Fibroblast of villous mesenchyme (primary cell): ENCODE measurements around the gene ZNF69. TPM values are rescaled to one million over a fixed set of nuclear protein-coding genes. Genes with fewer than 3 reads are reported as not detected.
"Not testable (repeated sequence)": the region's sequence is repeated elsewhere in the genome, so short reads cannot be mapped to it uniquely, and the experiment has no call there.

Source experiments
- DNase-seq: peaks from one replicate; pipeline ENCODE4 v3.0.0-alpha.2; 2010; ENCODE audit warnings: low read depth
- H3K4me3 ChIP-seq: 2 replicates; pipeline ENCODE4 v1.5.1; 2011; ENCODE audit warnings: low read depth, mild to moderate bottlenecking, low read length
- total RNA-seq: library from RNA; depleted of rRNA; stranded (reverse); fragments of >200 nt; gene quantifications from 2 replicates; pipeline ENCODE4 v1.2.3, GENCODE V29; 2012
- TF ChIP-seq, protein P1 (sequence below): IDR thresholded peaks from 2 replicates; pipeline ENCODE4 v1.5.1; 2012; ENCODE audit warnings: low read depth, mild to moderate bottlenecking, low read length; ENCODE audit not compliant: insufficient read depth

ZNF69 gene
- total RNA-seq, 1 donor, result 12.1 TPM

- no peak overlapping the region for H3K4me3 ChIP-seq
- no peak for DNase-seq
- TF ChIP-seq, protein P1, sequence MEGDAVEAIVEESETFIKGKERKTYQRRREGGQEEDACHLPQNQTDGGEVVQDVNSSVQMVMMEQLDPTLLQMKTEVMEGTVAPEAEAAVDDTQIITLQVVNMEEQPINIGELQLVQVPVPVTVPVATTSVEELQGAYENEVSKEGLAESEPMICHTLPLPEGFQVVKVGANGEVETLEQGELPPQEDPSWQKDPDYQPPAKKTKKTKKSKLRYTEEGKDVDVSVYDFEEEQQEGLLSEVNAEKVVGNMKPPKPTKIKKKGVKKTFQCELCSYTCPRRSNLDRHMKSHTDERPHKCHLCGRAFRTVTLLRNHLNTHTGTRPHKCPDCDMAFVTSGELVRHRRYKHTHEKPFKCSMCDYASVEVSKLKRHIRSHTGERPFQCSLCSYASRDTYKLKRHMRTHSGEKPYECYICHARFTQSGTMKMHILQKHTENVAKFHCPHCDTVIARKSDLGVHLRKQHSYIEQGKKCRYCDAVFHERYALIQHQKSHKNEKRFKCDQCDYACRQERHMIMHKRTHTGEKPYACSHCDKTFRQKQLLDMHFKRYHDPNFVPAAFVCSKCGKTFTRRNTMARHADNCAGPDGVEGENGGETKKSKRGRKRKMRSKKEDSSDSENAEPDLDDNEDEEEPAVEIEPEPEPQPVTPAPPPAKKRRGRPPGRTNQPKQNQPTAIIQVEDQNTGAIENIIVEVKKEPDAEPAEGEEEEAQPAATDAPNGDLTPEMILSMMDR, result no peak
Observed at GRCh38 chr19:11856596-11857250, 30.9 kb upstream of the ZNF69 start.

DNA sequence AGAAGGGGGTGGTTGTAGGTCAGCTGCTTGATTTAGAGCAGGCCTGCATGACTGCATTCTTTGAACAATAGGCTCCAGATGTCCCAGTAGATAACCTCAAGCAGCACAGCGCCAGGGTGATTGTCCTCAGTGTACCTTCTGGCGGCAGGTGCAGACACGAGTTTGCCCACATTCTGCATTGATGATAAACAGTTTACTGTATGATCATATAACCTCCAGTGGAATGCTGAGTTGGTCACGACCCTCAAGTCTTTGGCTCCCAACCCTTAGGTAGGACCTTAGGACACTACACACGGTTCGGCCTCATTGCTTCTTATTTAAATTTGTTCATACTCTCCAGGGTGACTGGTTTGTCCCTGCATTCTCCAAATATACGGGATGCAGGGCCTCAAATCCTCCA is 26.9 kb upstream of the ZNF69 start:
- H3K4me3 ChIP-seq, result no peak overlapping the region
- no peak for DNase-seq
- TF ChIP-seq, protein P1, result no peak

GRCh38 chr19:11861301-11861700 is 26.3 kb upstream of the ZNF69 start:
- H3K4me3 ChIP-seq, result no peak overlapping the region
- no peak for DNase-seq
- TF ChIP-seq, protein P1, result no peak

GRCh38 chr19:11867766-11868165 is 19.8 kb upstream of the ZNF69 start:
- DNase-seq, H3K4me3 ChIP-seq: not testable (repeated sequence)

DNA sequence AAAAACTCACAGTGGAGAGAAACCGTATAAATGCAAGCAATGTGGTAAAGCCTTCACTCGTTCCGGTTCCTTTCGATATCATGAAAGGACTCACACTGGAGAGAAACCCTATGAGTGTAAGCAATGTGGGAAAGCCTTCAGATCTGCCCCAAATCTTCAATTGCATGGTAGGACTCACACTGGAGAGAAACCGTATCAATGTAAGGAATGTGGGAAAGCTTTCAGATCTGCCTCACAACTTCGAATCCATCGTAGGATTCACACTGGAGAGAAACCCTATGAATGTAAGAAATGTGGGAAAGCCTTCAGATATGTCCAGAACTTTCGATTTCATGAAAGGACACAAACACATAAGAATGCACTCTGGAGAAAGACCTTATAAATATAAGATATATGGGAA is 19.4 kb upstream of the ZNF69 start:
- no peak for DNase-seq
- H3K4me3 ChIP-seq, result no peak overlapping the region

GRCh38 chr19:11872624-11873023 is 15.0 kb upstream of the ZNF69 start:
- DNase-seq, result no peak
- no peak overlapping the region for H3K4me3 ChIP-seq
- TF ChIP-seq, protein P1, result no peak

More for the DNA sequence above, 19.4 kb upstream of the ZNF69 start:
- TF ChIP-seq, protein P1, result no peak

DNA sequence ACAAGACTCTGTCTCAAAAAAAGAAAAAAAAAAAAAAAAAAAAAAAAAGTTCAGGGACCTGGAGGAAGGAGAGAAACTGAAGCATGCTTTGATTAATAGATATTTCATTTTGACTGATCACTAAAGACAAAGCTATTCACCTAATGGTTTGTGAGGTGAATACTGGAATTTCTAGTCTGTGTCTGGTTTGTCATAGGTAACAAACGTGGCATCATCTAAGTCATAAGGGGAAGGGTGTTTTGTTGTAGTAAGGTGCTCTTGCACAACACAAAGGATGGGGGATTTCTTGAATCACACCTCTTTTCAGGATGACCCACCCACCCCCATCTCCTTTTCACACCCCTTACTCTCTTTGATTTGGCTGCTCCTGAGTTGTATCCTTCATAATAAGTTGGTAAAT is 13.8 kb upstream of the ZNF69 start:
- DNase-seq, result no peak
- no peak overlapping the region for H3K4me3 ChIP-seq
- TF ChIP-seq, protein P1, result no peak
